Activated CD4-positive, alpha-beta T cell treated with anti-CD3 and anti-CD28 coated beads for 36 hours (primary cell): ENCODE results near the gene CEP350. TPM values are rescaled to one million over a fixed set of nuclear protein-coding genes. Genes with fewer than 3 reads are reported as not detected.
A peak's percentile ranks its signal among the peaks of the same experiment; 100 is the strongest.

Experiments used
- ATAC-seq: fragments of 200-7000 bp; cut with Tn5 transposase; one replicate; pipeline ENCODE4 v1.10.0; 2021; ENCODE audit warnings: mild to moderate bottlenecking, moderate library complexity
- CTCF ChIA-PET: fragments of 350-600 bp; sonication (Branson Sonifier 250); formaldehyde crosslinking; loops from one replicate; lab custom pipeline; 2021; ENCODE audit warnings: antibody characterized with exemption; lab: Charles Lee
- POLR2A ChIA-PET: fragments of 350-600 bp; sonication (Branson Sonifier 250); formaldehyde crosslinking; loops from one replicate; lab custom pipeline; 2021; ENCODE audit warnings: antibody characterized with exemption, inconsistent platforms; lab: Charles Lee
- DNase-seq: peaks from one replicate; pipeline ENCODE4 v3.0.0-alpha.2; 2020
- H3K27ac Mint-ChIP-seq: one replicate; pipeline ENCODE4 v1.8.0; 2021; ENCODE audit warnings: mixed read lengths
- H3K27me3 Mint-ChIP-seq: one replicate; pipeline ENCODE4 v1.8.0; 2021; ENCODE audit warnings: mixed read lengths
- H3K36me3 Mint-ChIP-seq: one replicate; pipeline ENCODE4 v1.8.0; 2021; ENCODE audit warnings: low read depth, mixed read lengths
- H3K4me1 Mint-ChIP-seq: one replicate; pipeline ENCODE4 v1.8.0; 2021; ENCODE audit warnings: mixed read lengths
- H3K4me3 Mint-ChIP-seq: one replicate; pipeline ENCODE4 v1.8.0; 2021; ENCODE audit warnings: mild to moderate bottlenecking, moderate library complexity, mixed read lengths
- H3K9me3 Mint-ChIP-seq: one replicate; pipeline ENCODE4 v1.8.0; 2021; ENCODE audit warnings: low read depth, mixed read lengths
- intact Hi-C, 2 experiments: fragments of 100-400 bp; cut with DNase I in 1 of 2; cut with micrococcal nuclease in 1 of 2; formaldehyde crosslinking; loops; one replicate each; pipeline versions ENCODE4 v1.14.2 to v1.15.1; 2022 to 2024; cut with DNase I, micrococcal nuclease
- total RNA-seq, 2 experiments: library from RNA; stranded (reverse); gene quantifications; one replicate each; pipeline ENCODE4 v1.2.3, GENCODE V29; 2021

The CEP350 gene
- total RNA-seq, 2 experiments from 2014 or later, result 38.2 to 42.1 TPM

- DNase-seq, result no peak
- CTCF ChIA-PET, result interaction anchor here (0.9 to 2.3 kb wide), 3 partner anchors 9 to 23 kb away, joined by 3 to 11 read pairs (median 5); no protein-coding TSS in a partner anchor
- intact Hi-C loops, result loop anchor here in 1 of 2 experiments (10.0 kb wide), 3 partner anchors 868 to 1132 kb away; partner anchors contain the start of genes FAM20B and STX6
- H3K27ac Mint-ChIP-seq, result no peak overlapping the region
- H3K27me3 Mint-ChIP-seq, result no peaks in the 10 kb centered on the region
- no peaks in the 10 kb centered on the region for H3K9me3 Mint-ChIP-seq
- no peak for ATAC-seq
- H3K4me1 Mint-ChIP-seq, result peaks cover 25% of the 10 kb centered on the region
- no peaks in the 10 kb centered on the region for H3K36me3 Mint-ChIP-seq
- H3K4me3 Mint-ChIP-seq, result peak overlapping the region; percentile 8
- POLR2A ChIA-PET, result interaction anchor here (0.5 kb wide), 1 partner anchor 932 kb away, joined by 3 read pairs; the partner anchor contains the start of gene IER5
Measured at GRCh38 chr1:180156631-180157091, 202.1 kb downstream of the CEP350 start.

GRCh38 chr1:180157108-180157507 lies 202.5 kb downstream of the CEP350 start:
- no peaks in the 10 kb centered on the region for H3K9me3 Mint-ChIP-seq
- POLR2A ChIA-PET, result interaction anchor here (0.5 kb wide), 1 partner anchor 932 kb away, joined by 3 read pairs; the partner anchor contains the start of gene IER5
- no peaks in the 10 kb centered on the region for H3K27me3 Mint-ChIP-seq
- H3K27ac Mint-ChIP-seq, result no peak overlapping the region
- no peak for ATAC-seq
- H3K4me3 Mint-ChIP-seq, result no peak overlapping the region
- CTCF ChIA-PET, result interaction anchor here (1.0 to 2.3 kb wide), 2 partner anchors 12 to 22 kb away, joined by 5 to 11 read pairs; no protein-coding TSS in a partner anchor
- no peaks in the 10 kb centered on the region for H3K36me3 Mint-ChIP-seq
- DNase-seq, result no peak
- H3K4me1 Mint-ChIP-seq, result peaks cover 25% of the 10 kb centered on the region
- intact Hi-C loops, result loop anchor here in 1 of 2 experiments (10.0 kb wide), 3 partner anchors 868 to 1132 kb away; partner anchors contain the start of genes FAM20B and STX6

- Mint-ChIP-seq H3K27me3 (no peaks in the 10 kb centered on the region), H3K4me3 (no peak overlapping the region), H3K9me3 (no peaks in the 10 kb centered on the region), H3K36me3 (no peaks in the 10 kb centered on the region), H3K4me1 (peaks cover 25% of the 10 kb centered on the region), H3K27ac (no peak overlapping the region)
- intact Hi-C loops, result loop anchor here in 1 of 2 experiments (10.0 kb wide), 3 partner anchors 867 to 1133 kb away; partner anchors contain the start of genes FAM20B and STX6
- ChIA-PET CTCF (interaction anchor here (2.3 kb wide), 1 partner anchor 22 kb away, joined by 11 read pairs; no protein-coding TSS in a partner anchor), POLR2A (no interaction called here)
- ATAC-seq (no peak), DNase-seq (no peak)
Measured at GRCh38 chr1:180157576-180158057, 203.0 kb downstream of the CEP350 start.

GRCh38 chr1:180158149-180159147 lies 203.8 kb downstream of the CEP350 start:
- intact Hi-C loops, result loop anchor here in 1 of 2 experiments (10.0 kb wide), 3 partner anchors 866 to 1134 kb away; partner anchors contain the start of genes FAM20B and STX6
- Mint-ChIP-seq H3K27ac (no peak overlapping the region), H3K4me1 (peaks cover 26% of the 10 kb centered on the region), H3K27me3 (no peaks in the 10 kb centered on the region), H3K9me3 (no peaks in the 10 kb centered on the region), H3K36me3 (no peaks in the 10 kb centered on the region), H3K4me3 (no peak overlapping the region)
- ATAC-seq, result no peak
- no peak for DNase-seq
- ChIA-PET CTCF (interaction anchor here (0.9 to 2.1 kb wide), 2 partner anchors 15 to 21 kb away, joined by 3 to 13 read pairs; no protein-coding TSS in a partner anchor), POLR2A (no interaction called here)

GRCh38 chr1:180160357-180160756 lies 205.7 kb downstream of the CEP350 start:
- Mint-ChIP-seq H3K4me1 (peaks cover 22% of the 10 kb centered on the region), H3K4me3 (no peak overlapping the region), H3K9me3 (no peaks in the 10 kb centered on the region), H3K36me3 (no peaks in the 10 kb centered on the region), H3K27me3 (no peaks in the 10 kb centered on the region), H3K27ac (no peak overlapping the region)
- CTCF ChIA-PET, result interaction anchor here (0.6 kb wide), 1 partner anchor 38 kb away, joined by 3 read pairs; no protein-coding TSS in a partner anchor
- ATAC-seq, result no peak
- intact Hi-C loops, result no loop called here
- no peak for DNase-seq
- POLR2A ChIA-PET, result no interaction called here

- Mint-ChIP-seq H3K4me1 (peaks cover 4% of the 10 kb centered on the region), H3K36me3 (no peaks in the 10 kb centered on the region), H3K9me3 (no peaks in the 10 kb centered on the region), H3K4me3 (no peak overlapping the region), H3K27me3 (no peaks in the 10 kb centered on the region), H3K27ac (no peak overlapping the region)
- POLR2A ChIA-PET, result interaction anchor here (0.6 kb wide), 1 partner anchor 1747 kb away, joined by 4 read pairs; no protein-coding TSS in a partner anchor
- DNase-seq (no peak), ATAC-seq (no peak)
- CTCF ChIA-PET, result interaction anchor here (3.8 kb wide), 1 partner anchor 16 kb away, joined by 17 read pairs; no protein-coding TSS in a partner anchor
- intact Hi-C loops, result no loop called here
Measured at GRCh38 chr1:180163041-180163440, 208.4 kb downstream of the CEP350 start.

Other genes starting within 250 kb of the CEP350 start
- gene FAM163A, start 211.5 kb upstream of the CEP350 start, total RNA-seq, result not detected
- 10 to 100 TPM; 47.7 to 49.4 TPM for gene TOR1AIP2, start 77.0 kb upstream of the CEP350 start, total RNA-seq
- gene TOR1AIP1, start 72.5 kb upstream of the CEP350 start, total RNA-seq, result 10 to 100 TPM; 50.1 to 71.6 TPM
- gene QSOX1, start 200.1 kb downstream of the CEP350 start, total RNA-seq, result 10 to 100 TPM; 18.3 to 31.6 TPM